Right cardiac atrium (tissue), 5 donors: ENCODE results near the gene IGF2BP3. TPM values are rescaled to one million over a fixed set of nuclear protein-coding genes. Genes with fewer than 3 reads are reported as not detected.
"Not testable (repeated sequence)": the region's sequence is repeated elsewhere in the genome, so short reads cannot be mapped to it uniquely, and the experiment has no call there.

ENCODE experiments used
- ATAC-seq, 2 donors: fragments of 200-7000 bp; cut with Tn5 transposase; one replicate each; pipeline versions ENCODE4 v1.8.0 to v1.9.1; 2020; ENCODE audit warnings: moderate library complexity in 2 of 2, mild to moderate bottlenecking in 1 of 2
- DNase-seq, 3 donors: peaks; one replicate each; pipeline ENCODE4 v3.0.0-alpha.2; 2020
- H3K27ac ChIP-seq: one replicate; pipeline ENCODE4 v1.5.1; 2013; ENCODE audit warnings: mild to moderate bottlenecking, low read length, control low read depth, moderate library complexity
- H3K27me3 ChIP-seq: one replicate; pipeline ENCODE4 v1.6.1; 2013; ENCODE audit not compliant: control insufficient read depth, insufficient read depth
- H3K4me1 ChIP-seq: one replicate; pipeline ENCODE4 v1.6.1; 2013; ENCODE audit warnings: low read length; ENCODE audit not compliant: control insufficient read depth, insufficient read depth
- H3K4me3 ChIP-seq: one replicate; pipeline ENCODE4 v1.5.1; 2013; ENCODE audit warnings: low read length, control low read depth
- H3K9me3 ChIP-seq: one replicate; pipeline ENCODE4 v1.6.1; 2013; ENCODE audit warnings: low read length; ENCODE audit not compliant: control insufficient read depth
- WGBS: extraction: QIAGEN DNeasy Blood & Tissue Kit; methylation state at CpG from one replicate; pipeline ENCODE4 v1.1.7; 2013; 5-methylcytosine and 5-hydroxymethylcytosine counted together
- intact Hi-C, 4 donors: fragments of 100-400 bp; cut with DNase I; formaldehyde crosslinking; loops; one replicate each; pipeline versions ENCODE4 v1.11.0 to v1.14.0; 2022 to 2023
- polyA plus RNA-seq: library from polyadenylated mRNA; stranded (reverse); fragments of 200-250 nt; gene quantifications from one replicate; pipeline ENCODE4 v1.2.3, GENCODE V29; 2013
- total RNA-seq, 4 donors: library from RNA; stranded (reverse); fragmentation: NEBNext Ultra II Directional; extraction: Animal tissue kit (Norgen Biotek cat#: 25700); gene quantifications; one replicate each; pipeline ENCODE4 v1.2.1, GENCODE V29; 2021
- donor health status: healthy with polysubstance abuse.
- donor health status: DM: no; HTN: yes; CAD: no.
- donor health status: DM: no; HTN: no; CAD: no.
- donor health status: DM: no; HTN: yes; CAD: no; lungs with severe emphysema.
- donor health status: DM: yes; HTN: yes; CAD: no.

Gene IGF2BP3
- total and polyA plus RNA-seq, 5 donors = 0.02 to 0.22 (median 0.14) TPM; not detected in 2

- Histone ChIP-seq H3K4me3 (no peak overlapping the region), H3K9me3 (no peaks in the 10 kb centered on the region), H3K27ac (no peak overlapping the region), H3K27me3 (no peaks in the 10 kb centered on the region), H3K4me1 (no peaks in the 10 kb centered on the region)
- WGBS = 58% methylated on average over 3 of the region's 3 CpGs
- ATAC-seq (no peak), DNase-seq (no peak)
- intact Hi-C loops = no loop called here
Measured at GRCh38 chr7:23419160-23419559, 51.1 kb downstream of the IGF2BP3 start.

DNA sequence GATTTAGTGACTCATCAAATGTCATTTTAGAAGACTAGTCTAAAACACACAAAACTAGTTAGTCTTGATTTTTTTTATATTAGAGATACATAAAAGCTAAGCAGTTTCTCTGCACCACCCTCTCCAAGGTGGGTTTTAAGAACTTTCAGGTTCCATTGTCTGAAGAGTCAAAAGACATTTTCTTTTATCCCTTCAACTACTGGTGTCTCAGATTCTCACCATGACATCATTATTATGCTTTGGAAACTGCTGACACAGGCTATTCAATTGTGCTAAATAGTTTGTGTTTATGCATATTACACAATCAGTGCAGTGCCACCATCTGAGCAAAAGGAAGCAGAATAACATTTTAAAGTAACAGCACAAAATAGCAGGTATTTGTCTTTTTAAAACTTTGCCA lies 52.2 kb downstream of the IGF2BP3 start:
- ATAC-seq (no peak), DNase-seq (no peak)
- Histone ChIP-seq H3K4me3 (no peak overlapping the region), H3K27me3 (no peaks in the 10 kb centered on the region), H3K27ac (no peak overlapping the region), H3K4me1 (no peaks in the 10 kb centered on the region), H3K9me3 (no peaks in the 10 kb centered on the region)
- intact Hi-C loops = no loop called here

GRCh38 chr7:23415198-23415597 lies 55.1 kb downstream of the IGF2BP3 start:
- 97% methylated on average over 37 of the region's 37 CpGs for WGBS
- ATAC-seq (no peak), DNase-seq (no peak)
- no peaks in the 10 kb centered on the region for H3K4me1 ChIP-seq
- no peak overlapping the region for H3K27ac ChIP-seq
- H3K9me3 ChIP-seq = no peaks in the 10 kb centered on the region
- intact Hi-C loops = no loop called here
- H3K4me3 ChIP-seq = no peak overlapping the region
- peaks cover 3% of the 10 kb centered on the region for H3K27me3 ChIP-seq

GRCh38 chr7:23410446-23411183 lies 59.7 kb downstream of the IGF2BP3 start:
- 54% methylated on average over 7 of the region's 7 CpGs for WGBS
- no peak for DNase-seq
- Histone ChIP-seq H3K9me3 (no peaks in the 10 kb centered on the region), H3K27me3 (peaks cover 3% of the 10 kb centered on the region), H3K4me1 (no peaks in the 10 kb centered on the region), H3K4me3 (no peak overlapping the region), H3K27ac (no peak overlapping the region)
- intact Hi-C loops = no loop called here
- ATAC-seq = no peak

DNA sequence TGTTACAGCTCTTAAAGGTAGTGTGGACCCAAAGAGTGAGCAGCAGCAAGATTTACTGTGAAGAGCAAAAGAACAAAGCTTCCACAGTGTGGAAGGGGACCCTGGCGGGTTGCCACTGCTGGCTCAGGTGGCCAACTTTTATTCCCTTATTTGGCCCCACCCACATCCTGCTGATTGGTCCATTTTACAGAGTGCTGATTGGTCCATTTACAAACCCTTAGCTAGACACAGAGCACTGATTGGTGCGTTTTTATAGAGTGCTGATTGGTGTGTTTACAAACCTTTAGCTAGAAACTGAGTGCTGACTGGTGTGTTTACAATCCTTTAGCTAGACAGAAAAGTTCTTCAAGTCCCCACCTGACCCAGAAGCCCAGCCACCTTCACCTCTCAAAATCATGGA lies 63.7 kb downstream of the IGF2BP3 start:
- not testable (repeated sequence) for ATAC-seq, H3K27ac ChIP-seq
- WGBS = 96% methylated on average over 2 of the region's 2 CpGs

GRCh38 chr7:23405240-23405618 lies 65.1 kb downstream of the IGF2BP3 start:
- H3K27me3 ChIP-seq = no peaks in the 10 kb centered on the region
- DNase-seq (no peak), ATAC-seq (no peak)
- intact Hi-C loops = no loop called here
- no peaks in the 10 kb centered on the region for H3K9me3 ChIP-seq
- H3K4me3 ChIP-seq = no peak overlapping the region
- WGBS = 93% methylated on average over 3 of the region's 3 CpGs
- H3K4me1 ChIP-seq = no peaks in the 10 kb centered on the region
- H3K27ac ChIP-seq = no peak overlapping the region

More for the DNA sequence above, 63.7 kb downstream of the IGF2BP3 start:
- H3K9me3 ChIP-seq, intact Hi-C loops, H3K4me1 ChIP-seq, H3K4me3 ChIP-seq, DNase-seq, H3K27me3 ChIP-seq: not testable (repeated sequence)

DNA sequence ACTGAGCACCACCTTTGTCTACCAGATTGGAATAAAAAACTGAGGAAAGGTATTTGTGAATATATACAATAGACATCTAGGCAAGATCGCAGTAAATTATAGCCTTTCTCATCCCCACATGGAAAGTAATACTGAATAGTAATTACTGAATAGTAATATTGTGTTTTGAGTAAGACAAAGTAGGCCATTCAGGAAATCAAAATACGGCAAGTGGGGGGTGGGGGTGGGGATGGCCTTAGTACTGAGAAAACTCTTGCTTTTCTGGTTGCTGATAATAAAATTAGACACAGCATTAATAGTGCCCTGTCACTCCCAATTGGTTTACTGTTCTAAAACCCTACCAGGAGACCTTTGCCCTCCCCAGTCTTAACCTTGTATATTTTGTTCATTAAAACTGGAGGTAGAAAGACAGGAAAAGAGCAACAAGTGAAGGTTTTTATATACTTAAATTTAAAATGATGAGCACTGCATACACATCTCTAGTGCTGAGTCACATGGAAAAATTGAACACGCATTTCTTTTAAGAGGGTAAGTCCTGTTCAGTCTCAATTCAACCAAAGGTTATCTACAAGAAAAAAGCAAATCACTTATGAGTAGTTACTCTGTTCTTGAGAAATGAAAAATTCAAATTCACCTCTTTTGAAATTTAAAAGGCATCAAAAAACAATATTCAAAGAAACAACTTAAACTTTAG lies 65.6 kb downstream of the IGF2BP3 start:
- no peaks in the 10 kb centered on the region for H3K9me3 ChIP-seq
- WGBS = 78% methylated on average over 3 of the region's 3 CpGs
- ATAC-seq (no peak), DNase-seq (no peak)
- H3K4me1 ChIP-seq = no peaks in the 10 kb centered on the region
- intact Hi-C loops = no loop called here
- H3K27me3 ChIP-seq = no peaks in the 10 kb centered on the region
- H3K4me3 ChIP-seq = no peak overlapping the region
- no peak overlapping the region for H3K27ac ChIP-seq

- WGBS = 95% methylated on average over 5 of the region's 5 CpGs
- Histone ChIP-seq H3K9me3 (no peaks in the 10 kb centered on the region), H3K27ac (no peak overlapping the region), H3K4me1 (no peaks in the 10 kb centered on the region), H3K4me3 (no peak overlapping the region), H3K27me3 (no peaks in the 10 kb centered on the region)
- ATAC-seq = no peak
- no peak for DNase-seq
- intact Hi-C loops = no loop called here
Measured at GRCh38 chr7:23403970-23404369, 66.3 kb downstream of the IGF2BP3 start.

DNA sequence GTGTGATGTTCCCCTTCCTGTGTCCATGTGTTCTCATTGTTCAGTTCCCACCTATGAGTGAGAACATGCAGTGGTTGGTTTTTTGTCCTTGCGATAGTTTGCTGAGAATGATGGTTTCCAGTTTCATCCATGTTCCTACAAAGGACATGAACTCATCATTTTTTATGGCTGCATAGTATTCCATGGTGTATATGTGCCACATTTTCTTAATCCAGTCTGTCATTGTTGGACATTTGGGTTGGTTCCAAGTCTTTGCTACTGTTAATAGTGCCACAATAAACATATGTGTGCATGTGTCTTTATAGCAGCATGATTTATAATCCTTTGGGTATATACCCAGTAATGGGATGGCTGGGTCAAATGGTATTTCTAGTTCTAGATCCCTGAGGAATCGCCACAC lies 72.2 kb downstream of the IGF2BP3 start:
- H3K27ac ChIP-seq, H3K9me3 ChIP-seq, H3K4me1 ChIP-seq, ATAC-seq, intact Hi-C loops, H3K4me3 ChIP-seq, DNase-seq, H3K27me3 ChIP-seq: not testable (repeated sequence)
- WGBS = 98% methylated on average over 2 of the region's 2 CpGs

DNA sequence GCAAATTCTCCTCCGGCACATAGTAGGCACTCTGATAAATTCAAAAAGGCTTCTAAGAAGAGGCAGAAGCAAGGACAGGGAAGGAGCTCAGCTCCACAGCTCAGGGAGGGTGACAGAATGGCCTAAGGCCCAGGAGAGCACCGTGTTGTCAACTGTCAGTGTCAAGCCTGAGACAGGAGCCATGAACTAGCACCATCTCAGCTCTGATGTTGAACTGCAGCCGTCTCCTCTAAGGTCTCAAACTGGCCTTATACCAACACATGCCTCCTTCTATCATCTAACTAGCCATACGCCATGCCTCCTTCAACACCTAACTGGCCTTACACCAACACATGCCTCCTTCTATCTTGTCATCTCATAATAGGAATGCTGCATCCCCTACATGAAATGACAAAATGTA lies 73.0 kb downstream of the IGF2BP3 start:
- Histone ChIP-seq H3K27ac (no peak overlapping the region), H3K27me3 (no peaks in the 10 kb centered on the region), H3K9me3 (no peaks in the 10 kb centered on the region), H3K4me3 (no peak overlapping the region), H3K4me1 (no peaks in the 10 kb centered on the region)
- DNase-seq (no peak), ATAC-seq (no peak)
- intact Hi-C loops = no loop called here
- WGBS = 73% methylated on average over 4 of the region's 4 CpGs

DNA sequence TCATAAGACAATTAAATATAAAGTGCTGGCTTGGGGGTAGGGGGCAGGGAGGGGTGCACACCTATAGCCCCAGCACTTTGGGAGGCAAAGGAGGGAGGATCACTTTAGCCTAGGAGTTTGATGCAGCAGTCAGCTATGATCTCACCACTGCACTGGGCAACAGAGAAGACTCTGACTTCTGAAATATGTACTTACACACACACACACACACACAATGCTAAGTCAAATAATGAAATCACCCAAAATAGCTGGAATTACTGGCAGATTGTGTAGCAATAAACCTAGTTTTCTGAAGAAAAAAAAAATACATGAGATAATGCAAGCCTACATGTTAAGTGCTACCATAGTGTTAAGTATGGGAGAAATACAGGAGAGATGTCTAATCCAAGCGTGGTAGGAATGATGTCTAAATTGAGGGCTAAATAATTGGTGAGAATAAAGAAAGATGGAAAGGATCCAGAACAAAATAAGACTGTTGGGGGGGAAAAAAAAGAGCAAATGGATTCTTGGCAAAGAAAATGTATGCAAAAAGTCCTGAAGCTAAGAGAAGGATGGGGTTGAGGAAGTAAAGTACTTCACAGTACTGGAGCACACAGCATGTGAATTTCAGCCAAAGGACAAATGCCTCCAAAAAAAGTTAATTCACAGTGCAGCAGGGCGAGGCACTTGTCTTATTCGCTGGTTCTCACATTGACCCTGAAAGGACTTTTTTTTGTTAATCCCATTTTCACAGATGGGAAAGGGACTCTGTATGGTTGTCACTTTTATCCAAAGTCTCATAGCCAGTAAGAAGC lies 73.9 kb downstream of the IGF2BP3 start:
- H3K4me1 ChIP-seq = no peaks in the 10 kb centered on the region
- intact Hi-C loops = no loop called here
- DNase-seq (no peak), ATAC-seq (no peak)
- 53% methylated on average over 3 of the region's 3 CpGs for WGBS
- no peaks in the 10 kb centered on the region for H3K27me3 ChIP-seq
- H3K9me3 ChIP-seq = no peaks in the 10 kb centered on the region
- H3K27ac ChIP-seq = no peak overlapping the region
- H3K4me3 ChIP-seq = no peak overlapping the region
